GM21737 (cell line): ENCODE results near the gene RNH1.
"Not testable (repeated sequence)": the region's sequence is repeated elsewhere in the genome, so short reads cannot be mapped to it uniquely, and the experiment has no call there.

Source experiments
- ATAC-seq: cut with Tn5 transposase; IDR thresholded peaks from one replicate; pipeline ENCODE4 v1.9.1; 2021; ENCODE audit warnings: mild to moderate bottlenecking, moderate library complexity; ENCODE audit not compliant: unreplicated experiment

Gene RNH1

GRCh38 chr11:484616-485015 lies 22.4 kb downstream of the RNH1 start:
- no peak for ATAC-seq

- ATAC-seq = no peak
Observed at GRCh38 chr11:479311-479710, 27.7 kb downstream of the RNH1 start.

GRCh38 chr11:477052-477715 lies 29.9 kb downstream of the RNH1 start:
- ATAC-seq = no peak

- ATAC-seq = no peak
Observed at GRCh38 chr11:476416-476815, 30.6 kb downstream of the RNH1 start.

- ATAC-seq = no peak
Observed at GRCh38 chr11:475941-476340, 31.1 kb downstream of the RNH1 start.

- ATAC-seq = no peak
Observed at GRCh38 chr11:474914-475506, 32.0 kb downstream of the RNH1 start.

- ATAC-seq = no peak
Observed at GRCh38 chr11:473962-474785, 32.9 kb downstream of the RNH1 start.

- no peak for ATAC-seq
Observed at GRCh38 chr11:473415-473814, 33.6 kb downstream of the RNH1 start.

- no peak for ATAC-seq
Observed at GRCh38 chr11:472816-473215, 34.2 kb downstream of the RNH1 start.

GRCh38 chr11:472272-472671 lies 34.8 kb downstream of the RNH1 start:
- ATAC-seq = no peak

- ATAC-seq = no peak
Observed at GRCh38 chr11:471468-472145, 35.4 kb downstream of the RNH1 start.

GRCh38 chr11:469684-470560 lies 37.1 kb downstream of the RNH1 start:
- no peak for ATAC-seq

- not testable (repeated sequence) for ATAC-seq
Observed at GRCh38 chr11:469026-469683, 37.9 kb downstream of the RNH1 start.

GRCh38 chr11:468493-468892 lies 38.5 kb downstream of the RNH1 start:
- no peak for ATAC-seq

GRCh38 chr11:468036-468435 lies 39.0 kb downstream of the RNH1 start:
- no peak for ATAC-seq

- ATAC-seq = no peak
Observed at GRCh38 chr11:465896-466530, 41.0 kb downstream of the RNH1 start.

GRCh38 chr11:464316-464715 lies 42.7 kb downstream of the RNH1 start:
- ATAC-seq = no peak

- no peak for ATAC-seq
Observed at GRCh38 chr11:462107-462890, 44.7 kb downstream of the RNH1 start.

GRCh38 chr11:461626-462025 lies 45.4 kb downstream of the RNH1 start:
- ATAC-seq = no peak
